ENCODE measurements around the gene SOCS2.
"Not testable (repeated sequence)": the region's sequence is repeated elsewhere in the genome, so short reads cannot be mapped to it uniquely, and the experiment has no call there.

The SOCS2 gene

DNA sequence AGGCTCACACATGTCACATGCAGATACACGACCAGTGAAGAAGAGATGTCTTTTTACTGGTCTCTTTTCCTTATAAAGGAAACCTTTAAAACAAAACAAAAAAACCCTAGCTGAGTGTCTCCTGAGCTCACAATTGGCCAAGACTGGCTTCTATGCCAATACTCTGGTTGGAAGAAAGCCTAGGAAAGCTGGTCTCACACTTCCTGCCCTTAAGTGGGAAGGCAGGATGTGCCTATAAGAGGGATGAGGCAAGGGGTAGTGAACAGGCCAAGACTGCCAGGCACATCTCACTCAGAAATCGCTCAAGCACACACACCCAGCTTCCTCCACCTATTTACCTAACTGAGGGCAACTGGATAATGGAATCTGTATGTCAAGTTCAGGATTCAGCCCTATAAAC, 50.0 kb downstream of the SOCS2 start:
- H4K20me1 ChIP-seq (ENCODE audit: insufficient read depth, low read length) = no peaks in the 10 kb centered on the region
- no peaks in the 10 kb centered on the region for H3K4me1 ChIP-seq (ENCODE audit: insufficient read depth, low read length, severe bottlenecking)
- H3K79me2 ChIP-seq (ENCODE audit: insufficient read depth, low read length) = no peaks in the 10 kb centered on the region
- no peaks in the 10 kb centered on the region for H3K9me3 ChIP-seq (ENCODE audit: low read length)
- H3K27me3 ChIP-seq (ENCODE audit: insufficient read depth, low read length) = no peaks in the 10 kb centered on the region
- H3K4me2 ChIP-seq (ENCODE audit: low read length) = no peak overlapping the region
- no peaks in the 10 kb centered on the region for H3K36me3 ChIP-seq (ENCODE audit: insufficient read depth, low read length)
- TF ChIP-seq EZH2 (IDR thresholded peaks at IDR 0.05; ENCODE audit: borderline replicate concordance, low read length) = no peak
- TF ChIP-seq, protein P1, sequence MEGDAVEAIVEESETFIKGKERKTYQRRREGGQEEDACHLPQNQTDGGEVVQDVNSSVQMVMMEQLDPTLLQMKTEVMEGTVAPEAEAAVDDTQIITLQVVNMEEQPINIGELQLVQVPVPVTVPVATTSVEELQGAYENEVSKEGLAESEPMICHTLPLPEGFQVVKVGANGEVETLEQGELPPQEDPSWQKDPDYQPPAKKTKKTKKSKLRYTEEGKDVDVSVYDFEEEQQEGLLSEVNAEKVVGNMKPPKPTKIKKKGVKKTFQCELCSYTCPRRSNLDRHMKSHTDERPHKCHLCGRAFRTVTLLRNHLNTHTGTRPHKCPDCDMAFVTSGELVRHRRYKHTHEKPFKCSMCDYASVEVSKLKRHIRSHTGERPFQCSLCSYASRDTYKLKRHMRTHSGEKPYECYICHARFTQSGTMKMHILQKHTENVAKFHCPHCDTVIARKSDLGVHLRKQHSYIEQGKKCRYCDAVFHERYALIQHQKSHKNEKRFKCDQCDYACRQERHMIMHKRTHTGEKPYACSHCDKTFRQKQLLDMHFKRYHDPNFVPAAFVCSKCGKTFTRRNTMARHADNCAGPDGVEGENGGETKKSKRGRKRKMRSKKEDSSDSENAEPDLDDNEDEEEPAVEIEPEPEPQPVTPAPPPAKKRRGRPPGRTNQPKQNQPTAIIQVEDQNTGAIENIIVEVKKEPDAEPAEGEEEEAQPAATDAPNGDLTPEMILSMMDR (IDR thresholded peaks at IDR 0.05; ENCODE audit: low read length) = no peak
- H3K9ac ChIP-seq (ENCODE audit: low read length) = no peak overlapping the region
- no peaks in the 10 kb centered on the region for H3F3A ChIP-seq (ENCODE audit: insufficient read depth, low read length)
- no peak overlapping the region for H2AFZ ChIP-seq (ENCODE audit: low read length)
- H3K4me3 ChIP-seq (ENCODE audit: low read depth, low read length, poor library complexity, severe bottlenecking) = no peak overlapping the region
- no peak overlapping the region for H3K27ac ChIP-seq (ENCODE audit: low read depth, low read length, poor library complexity, severe bottlenecking)
- H3K9me2 ChIP-seq (ENCODE audit: low read depth, low read length) = no peaks in the 10 kb centered on the region

DNA sequence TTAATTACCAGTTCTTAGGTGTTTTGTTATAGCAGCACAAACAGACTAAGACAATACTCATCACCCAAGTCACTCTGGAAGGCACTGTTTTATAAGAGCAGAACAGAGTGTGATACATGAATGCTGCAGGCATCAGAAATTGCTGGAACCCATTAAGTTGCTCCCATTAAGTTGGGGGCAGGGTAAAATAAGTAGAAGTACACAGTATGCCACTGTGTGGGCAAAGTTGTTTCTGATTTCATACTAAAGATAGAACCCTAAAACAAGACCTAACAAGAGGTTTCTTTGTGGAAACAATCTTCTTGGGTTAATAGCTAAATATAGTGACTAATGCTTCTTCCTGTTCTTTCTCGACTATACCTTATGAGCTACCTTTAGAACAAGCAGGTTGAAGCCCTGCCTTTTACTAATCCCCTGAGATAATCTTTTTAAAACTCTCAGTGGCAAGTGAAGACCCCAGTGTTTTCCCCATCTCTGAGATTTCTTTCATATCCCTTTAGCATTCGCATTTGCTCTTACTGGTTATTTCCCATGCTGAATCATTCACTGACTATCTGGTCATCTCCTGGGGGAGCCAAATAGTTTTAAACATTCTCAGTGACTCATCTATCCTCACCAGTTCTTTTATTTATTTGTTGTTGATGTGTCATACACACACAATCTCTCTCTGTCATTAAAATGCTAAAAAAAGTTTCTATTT, 52.3 kb downstream of the SOCS2 start:
- H3K9ac ChIP-seq (ENCODE audit: low read length) = no peak overlapping the region
- H3K27me3 ChIP-seq (ENCODE audit: insufficient read depth, low read length) = no peaks in the 10 kb centered on the region
- no peaks in the 10 kb centered on the region for H3K4me1 ChIP-seq (ENCODE audit: insufficient read depth, low read length, severe bottlenecking)
- H2AFZ ChIP-seq (ENCODE audit: low read length) = no peak overlapping the region
- H3K4me2 ChIP-seq (ENCODE audit: low read length) = no peak overlapping the region
- no peaks in the 10 kb centered on the region for H3K36me3 ChIP-seq (ENCODE audit: insufficient read depth, low read length)
- no peaks in the 10 kb centered on the region for H4K20me1 ChIP-seq (ENCODE audit: insufficient read depth, low read length)
- no peaks in the 10 kb centered on the region for H3F3A ChIP-seq (ENCODE audit: insufficient read depth, low read length)
- no peak overlapping the region for H3K4me3 ChIP-seq (ENCODE audit: low read depth, low read length, poor library complexity, severe bottlenecking)
- H3K9me2 ChIP-seq (ENCODE audit: low read depth, low read length) = no peaks in the 10 kb centered on the region
- H3K79me2 ChIP-seq (ENCODE audit: insufficient read depth, low read length) = no peaks in the 10 kb centered on the region
- TF ChIP-seq EZH2 (IDR thresholded peaks at IDR 0.05; ENCODE audit: borderline replicate concordance, low read length) = no peak
- TF ChIP-seq, protein P1 (IDR thresholded peaks at IDR 0.05; ENCODE audit: low read length) = no peak
- no peak overlapping the region for H3K27ac ChIP-seq (ENCODE audit: low read depth, low read length, poor library complexity, severe bottlenecking)
- no peaks in the 10 kb centered on the region for H3K9me3 ChIP-seq (ENCODE audit: low read length)

DNA sequence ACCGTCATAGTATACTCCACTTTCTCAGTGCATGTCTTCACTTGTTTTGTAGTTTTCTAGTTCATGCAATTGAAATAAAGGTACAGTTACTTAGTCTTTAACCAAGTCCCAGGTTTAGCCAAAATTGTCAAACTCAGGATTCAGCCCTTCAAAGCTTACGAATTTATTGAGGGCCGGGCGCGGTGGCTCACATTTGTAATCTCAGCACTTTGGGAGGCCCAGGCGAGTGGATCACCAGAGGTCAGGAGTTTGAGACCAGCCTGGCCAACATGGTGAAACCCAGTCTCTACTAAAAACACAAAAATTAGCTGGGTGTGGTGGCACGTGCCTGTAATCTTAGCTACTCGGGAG, 52.8 kb downstream of the SOCS2 start:
- not testable (repeated sequence) for H4K20me1 ChIP-seq (ENCODE audit: insufficient read depth, low read length); H3K27ac ChIP-seq (ENCODE audit: low read depth, low read length, poor library complexity, severe bottlenecking); H3K4me2 ChIP-seq (ENCODE audit: low read length); H3K27me3 ChIP-seq (ENCODE audit: insufficient read depth, low read length); H3K9me3 ChIP-seq (ENCODE audit: low read length); H3K9me2 ChIP-seq (ENCODE audit: low read depth, low read length); H3K4me1 ChIP-seq (ENCODE audit: insufficient read depth, low read length, severe bottlenecking); H3K9ac ChIP-seq (ENCODE audit: low read length); H3K4me3 ChIP-seq (ENCODE audit: low read depth, low read length, poor library complexity, severe bottlenecking); H3K36me3 ChIP-seq (ENCODE audit: insufficient read depth, low read length); H3K79me2 ChIP-seq (ENCODE audit: insufficient read depth, low read length); H2AFZ ChIP-seq (ENCODE audit: low read length); H3F3A ChIP-seq (ENCODE audit: insufficient read depth, low read length)

DNA sequence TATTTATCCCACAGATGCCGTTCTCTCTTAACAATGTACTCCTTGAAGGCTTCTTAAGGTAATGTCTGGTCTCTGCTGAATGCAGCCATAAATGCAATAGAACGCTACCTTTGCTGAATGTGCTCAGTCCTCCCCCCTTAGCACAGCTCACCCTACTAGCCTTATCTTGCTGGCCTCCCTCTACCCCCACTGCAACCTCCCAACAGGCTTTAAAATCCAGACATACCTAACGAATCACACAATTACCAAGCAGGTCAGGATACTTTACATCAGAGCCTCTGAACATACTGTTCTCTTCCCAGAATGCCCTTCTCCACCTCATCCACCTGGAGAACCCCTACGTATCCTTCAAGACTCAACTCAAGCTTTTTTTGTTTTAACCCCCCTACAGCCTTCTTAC, 53.7 kb downstream of the SOCS2 start:
- no peak overlapping the region for H3K9ac ChIP-seq (ENCODE audit: low read length)
- H3K27ac ChIP-seq (ENCODE audit: low read depth, low read length, poor library complexity, severe bottlenecking) = no peak overlapping the region
- no peaks in the 10 kb centered on the region for H3K27me3 ChIP-seq (ENCODE audit: insufficient read depth, low read length)
- H2AFZ ChIP-seq (ENCODE audit: low read length) = no peak overlapping the region
- no peaks in the 10 kb centered on the region for H3F3A ChIP-seq (ENCODE audit: insufficient read depth, low read length)
- no peaks in the 10 kb centered on the region for H3K79me2 ChIP-seq (ENCODE audit: insufficient read depth, low read length)
- no peak overlapping the region for H3K4me3 ChIP-seq (ENCODE audit: low read depth, low read length, poor library complexity, severe bottlenecking)
- H3K4me1 ChIP-seq (ENCODE audit: insufficient read depth, low read length, severe bottlenecking) = no peaks in the 10 kb centered on the region
- H3K9me2 ChIP-seq (ENCODE audit: low read depth, low read length) = no peaks in the 10 kb centered on the region
- H3K36me3 ChIP-seq (ENCODE audit: insufficient read depth, low read length) = no peaks in the 10 kb centered on the region
- TF ChIP-seq, protein P1 (IDR thresholded peaks at IDR 0.05; ENCODE audit: low read length) = no peak
- no peak for TF ChIP-seq EZH2 (IDR thresholded peaks at IDR 0.05; ENCODE audit: borderline replicate concordance, low read length)
- H4K20me1 ChIP-seq (ENCODE audit: insufficient read depth, low read length) = no peaks in the 10 kb centered on the region
- H3K9me3 ChIP-seq (ENCODE audit: low read length) = no peaks in the 10 kb centered on the region
- no peak overlapping the region for H3K4me2 ChIP-seq (ENCODE audit: low read length)
